RWPE1 (cell line): ENCODE data around the gene SLC39A1.

ENCODE experiments used
- CTCF ChIA-PET: fragments of 350-600 bp; sonication (Branson Sonifier 250); formaldehyde crosslinking; extraction: SDS; loops from one replicate; lab custom pipeline; 2021; lab: Yijun Ruan, JAX
- POLR2A ChIA-PET: fragments of 400-600 bp; formaldehyde crosslinking; extraction: SDS; loops from one replicate; lab custom pipeline; 2020; ENCODE audit warnings: antibody characterized with exemption; ENCODE audit not compliant: low non-redundant PET; lab: Yijun Ruan, JAX
- DNase-seq: peaks from one replicate; pipeline ENCODE4 v3.0.0; 2012; ENCODE audit warnings: low spot score
- H3K27ac ChIP-seq: fragments of 450-650 bp; 2 replicates; pipeline ENCODE4 v1.5.1; 2017
- TF ChIP-seq, protein P1 (sequence below): fragments of 450-650 bp; conservative IDR thresholded peaks from 2 replicates; pipeline ENCODE4 v1.5.1; 2017; ENCODE audit warnings: low read depth, mild to moderate bottlenecking

Gene SLC39A1

DNA sequence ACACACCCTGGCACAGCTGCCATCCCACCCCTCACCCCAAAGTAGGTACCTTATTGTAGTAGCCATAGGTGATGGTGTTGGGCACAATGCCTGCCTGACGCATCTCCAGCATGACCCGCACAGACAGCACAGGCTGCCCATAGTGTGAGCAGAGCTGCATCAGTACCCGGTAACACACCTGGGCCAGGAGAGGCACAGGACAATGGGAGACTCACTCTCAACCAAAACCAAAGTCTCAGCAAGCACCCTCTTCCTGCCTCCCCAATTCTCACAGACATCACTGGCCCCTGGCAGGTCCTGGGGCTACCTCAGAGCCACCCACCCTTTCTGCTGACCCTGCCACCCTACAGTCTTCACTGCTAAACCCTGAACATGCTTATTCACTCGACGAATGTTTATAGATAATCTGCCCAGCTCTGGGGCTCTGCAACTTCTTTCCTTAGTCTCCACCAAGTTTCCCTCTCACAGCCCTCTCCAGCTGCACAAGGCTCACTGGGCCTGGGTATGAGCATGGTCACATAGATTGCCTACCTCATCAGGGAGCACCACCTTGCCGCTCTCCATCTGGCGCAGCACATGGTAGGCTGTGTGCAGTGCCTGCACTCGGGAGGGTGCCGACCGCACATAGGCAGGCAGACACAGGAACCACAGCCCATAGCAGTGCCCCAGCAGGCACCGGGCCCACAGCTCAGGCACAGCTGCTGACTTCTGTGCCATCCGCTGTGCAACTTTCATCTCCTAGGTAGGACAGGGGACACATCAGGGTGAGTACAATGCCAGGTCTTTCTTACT lies 27.1 kb downstream of the SLC39A1 start:
- TF ChIP-seq, protein P1, sequence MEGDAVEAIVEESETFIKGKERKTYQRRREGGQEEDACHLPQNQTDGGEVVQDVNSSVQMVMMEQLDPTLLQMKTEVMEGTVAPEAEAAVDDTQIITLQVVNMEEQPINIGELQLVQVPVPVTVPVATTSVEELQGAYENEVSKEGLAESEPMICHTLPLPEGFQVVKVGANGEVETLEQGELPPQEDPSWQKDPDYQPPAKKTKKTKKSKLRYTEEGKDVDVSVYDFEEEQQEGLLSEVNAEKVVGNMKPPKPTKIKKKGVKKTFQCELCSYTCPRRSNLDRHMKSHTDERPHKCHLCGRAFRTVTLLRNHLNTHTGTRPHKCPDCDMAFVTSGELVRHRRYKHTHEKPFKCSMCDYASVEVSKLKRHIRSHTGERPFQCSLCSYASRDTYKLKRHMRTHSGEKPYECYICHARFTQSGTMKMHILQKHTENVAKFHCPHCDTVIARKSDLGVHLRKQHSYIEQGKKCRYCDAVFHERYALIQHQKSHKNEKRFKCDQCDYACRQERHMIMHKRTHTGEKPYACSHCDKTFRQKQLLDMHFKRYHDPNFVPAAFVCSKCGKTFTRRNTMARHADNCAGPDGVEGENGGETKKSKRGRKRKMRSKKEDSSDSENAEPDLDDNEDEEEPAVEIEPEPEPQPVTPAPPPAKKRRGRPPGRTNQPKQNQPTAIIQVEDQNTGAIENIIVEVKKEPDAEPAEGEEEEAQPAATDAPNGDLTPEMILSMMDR: no peak
- CTCF ChIA-PET: no interaction called here
- DNase-seq: no peak

DNA sequence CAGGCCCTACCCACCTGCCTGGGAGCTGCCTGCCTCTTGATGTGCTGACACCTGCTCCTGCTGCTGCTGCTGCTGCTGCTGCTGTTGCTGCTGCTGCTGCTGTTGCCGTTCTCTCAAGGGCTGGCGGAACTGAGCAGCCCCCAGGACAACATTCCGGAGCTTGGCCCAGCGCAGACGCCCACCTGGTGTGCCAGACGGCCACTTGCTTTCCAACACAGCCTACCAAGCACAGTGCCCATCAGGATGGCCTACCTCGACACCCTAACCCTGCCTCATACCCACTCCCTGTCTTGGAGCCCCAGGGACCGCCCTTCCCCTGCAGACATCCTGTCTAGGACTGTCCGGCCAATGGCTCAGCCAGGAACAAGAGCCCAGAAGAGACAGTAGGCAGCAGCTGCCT lies 28.6 kb downstream of the SLC39A1 start:
- DNase-seq: no peak
- POLR2A ChIA-PET: no interaction called here
- TF ChIP-seq, protein P1: no peak
- no peak overlapping the region for H3K27ac ChIP-seq
- CTCF ChIA-PET: no interaction called here

More for the DNA sequence above, 27.1 kb downstream of the SLC39A1 start:
- POLR2A ChIA-PET: no interaction called here
- peak overlapping the region; percentile 4; the same call in 1 of the 2 replicates for H3K27ac ChIP-seq

DNA sequence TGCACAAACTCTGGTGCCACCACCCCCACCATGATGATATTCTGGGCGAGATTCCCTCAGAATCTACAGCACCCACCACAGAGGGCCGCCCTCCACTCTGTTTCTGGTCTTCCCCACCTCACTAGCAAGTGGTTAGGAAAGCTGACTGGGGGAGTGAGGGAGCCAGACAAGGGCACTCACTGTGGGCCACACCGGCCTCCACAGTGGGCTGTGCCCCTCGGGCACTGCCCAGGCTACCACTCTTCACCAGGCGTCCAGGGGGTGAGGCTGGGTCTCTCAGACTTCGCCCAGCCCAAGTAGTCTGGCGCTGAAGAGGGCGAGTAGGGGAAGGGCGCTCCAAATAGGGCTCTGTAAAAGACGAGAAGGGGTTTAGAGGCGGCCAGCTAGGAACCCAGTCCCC lies 29.4 kb downstream of the SLC39A1 start:
- ChIA-PET POLR2A (no interaction called here), CTCF (no interaction called here)
- H3K27ac ChIP-seq: 0 out of 2 replicates have a peak overlapping the region, but pooled peaks have one; percentile 4
- DNase-seq: no peak
- TF ChIP-seq, protein P1: no peak

DNA sequence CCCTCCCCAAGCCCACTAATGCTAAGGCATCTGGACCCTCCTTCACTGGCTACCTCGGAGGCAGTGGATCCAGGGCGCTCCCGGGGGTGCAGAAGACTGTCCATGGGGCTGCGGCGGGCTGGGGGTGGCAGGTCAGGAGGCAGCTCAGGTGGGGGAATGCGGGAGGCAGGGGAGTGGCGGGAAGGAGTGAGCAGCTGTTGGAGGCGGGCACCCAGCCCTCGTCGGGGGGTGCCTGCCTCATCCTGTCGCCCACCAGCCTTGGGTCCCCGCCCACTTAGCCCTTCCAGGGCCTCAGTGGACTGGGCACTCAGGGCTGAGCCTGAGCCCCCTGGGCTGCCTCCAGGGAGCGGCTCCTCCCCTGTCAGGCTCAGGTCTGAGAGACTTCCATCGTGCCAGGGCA lies 29.9 kb downstream of the SLC39A1 start:
- ChIA-PET CTCF (no interaction called here), POLR2A (no interaction called here)

DNA sequence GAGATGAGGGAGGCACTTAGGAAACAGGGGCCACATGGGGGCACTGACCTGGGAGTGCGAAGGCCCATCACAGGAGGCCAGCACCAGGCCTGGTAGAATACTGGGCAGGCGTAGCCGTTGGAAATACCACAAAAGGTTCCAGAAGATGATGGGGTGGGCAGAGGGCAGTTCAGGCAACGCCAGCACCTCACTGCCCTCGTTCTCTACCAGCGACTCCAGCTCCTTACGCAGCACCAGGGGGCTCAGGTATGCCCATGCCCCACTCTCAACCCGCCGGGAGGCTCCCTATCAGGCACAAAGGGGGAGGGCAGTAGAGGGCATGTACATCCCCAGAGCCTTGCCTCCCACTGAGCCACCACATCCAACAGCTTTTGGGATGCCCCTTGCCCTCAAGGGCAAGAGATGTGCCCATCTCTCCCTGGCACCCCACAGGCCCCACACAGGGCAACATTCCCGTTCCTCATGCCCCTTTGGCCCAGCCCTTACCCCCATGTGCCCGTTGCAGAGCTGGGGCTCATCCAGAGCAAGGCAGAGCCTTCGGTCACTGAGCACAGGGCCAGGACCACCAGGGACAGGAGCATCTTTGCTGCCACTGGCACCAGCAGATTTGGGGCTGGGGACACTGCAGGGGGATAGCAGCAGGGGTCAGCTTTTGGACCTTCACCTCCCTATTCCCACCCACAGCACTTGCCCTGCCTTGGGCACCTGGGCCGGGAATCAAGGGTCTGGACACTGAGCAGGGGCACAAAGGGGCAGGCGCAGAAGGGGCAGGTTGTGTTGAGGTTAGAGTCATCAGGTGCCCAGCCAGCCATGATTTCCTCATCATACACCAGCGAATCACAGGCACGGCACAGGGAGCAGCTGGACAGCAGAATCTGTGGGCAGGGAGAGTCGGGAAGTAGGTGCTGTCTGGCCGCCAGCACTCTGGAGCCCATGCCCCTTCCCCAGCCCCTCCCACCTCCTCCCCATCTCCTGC lies 30.9 kb downstream of the SLC39A1 start:
- ChIA-PET POLR2A (no interaction called here), CTCF (no interaction called here)
- no peak for DNase-seq
- TF ChIP-seq, protein P1: no peak
- no peak overlapping the region for H3K27ac ChIP-seq

More for the DNA sequence above, 29.9 kb downstream of the SLC39A1 start:
- no peak for DNase-seq
- TF ChIP-seq, protein P1: no peak
- no peak overlapping the region for H3K27ac ChIP-seq
